Duodenal mucosa (tissue), 2 donors: ENCODE data around the gene DYNLT2.

ENCODE experiments used
- H3K27ac ChIP-seq: one replicate; pipeline ENCODE4 v1.7.0; 2013; ENCODE audit warnings: low read depth, low read length
- H3K27me3 ChIP-seq, 2 donors: one replicate each; pipeline ENCODE4 v1.7.0; 2013; ENCODE audit warnings: low read length in 2 of 2, control low read depth in 1 of 2; ENCODE audit not compliant: insufficient read depth in 2 of 2, control insufficient read depth in 1 of 2
- H3K36me3 ChIP-seq, 2 donors: one replicate each; pipeline ENCODE4 v1.7.0; 2013; ENCODE audit warnings: low read length in 2 of 2, control low read depth in 1 of 2; ENCODE audit not compliant: insufficient read depth in 2 of 2, control insufficient read depth in 1 of 2
- H3K4me1 ChIP-seq, 2 donors: one replicate each; pipeline ENCODE4 v1.7.0; 2013; ENCODE audit warnings: low read length in 2 of 2, control low read depth in 1 of 2; ENCODE audit not compliant: insufficient read depth in 2 of 2, control insufficient read depth in 1 of 2
- H3K4me3 ChIP-seq, 2 donors: one replicate each; pipeline ENCODE4 v1.7.0; 2013; ENCODE audit warnings: low read length in 2 of 2, low read depth in 1 of 2
- H3K9ac ChIP-seq, 2 donors: one replicate each; pipeline ENCODE4 v1.7.0; 2013; ENCODE audit warnings: low read length in 2 of 2, low read depth in 1 of 2
- H3K9me3 ChIP-seq, 2 donors: one replicate each; pipeline ENCODE4 v1.7.0; 2013; ENCODE audit warnings: low read length in 2 of 2, control low read depth in 1 of 2; ENCODE audit not compliant: control insufficient read depth in 1 of 2

The DYNLT2 gene

DNA sequence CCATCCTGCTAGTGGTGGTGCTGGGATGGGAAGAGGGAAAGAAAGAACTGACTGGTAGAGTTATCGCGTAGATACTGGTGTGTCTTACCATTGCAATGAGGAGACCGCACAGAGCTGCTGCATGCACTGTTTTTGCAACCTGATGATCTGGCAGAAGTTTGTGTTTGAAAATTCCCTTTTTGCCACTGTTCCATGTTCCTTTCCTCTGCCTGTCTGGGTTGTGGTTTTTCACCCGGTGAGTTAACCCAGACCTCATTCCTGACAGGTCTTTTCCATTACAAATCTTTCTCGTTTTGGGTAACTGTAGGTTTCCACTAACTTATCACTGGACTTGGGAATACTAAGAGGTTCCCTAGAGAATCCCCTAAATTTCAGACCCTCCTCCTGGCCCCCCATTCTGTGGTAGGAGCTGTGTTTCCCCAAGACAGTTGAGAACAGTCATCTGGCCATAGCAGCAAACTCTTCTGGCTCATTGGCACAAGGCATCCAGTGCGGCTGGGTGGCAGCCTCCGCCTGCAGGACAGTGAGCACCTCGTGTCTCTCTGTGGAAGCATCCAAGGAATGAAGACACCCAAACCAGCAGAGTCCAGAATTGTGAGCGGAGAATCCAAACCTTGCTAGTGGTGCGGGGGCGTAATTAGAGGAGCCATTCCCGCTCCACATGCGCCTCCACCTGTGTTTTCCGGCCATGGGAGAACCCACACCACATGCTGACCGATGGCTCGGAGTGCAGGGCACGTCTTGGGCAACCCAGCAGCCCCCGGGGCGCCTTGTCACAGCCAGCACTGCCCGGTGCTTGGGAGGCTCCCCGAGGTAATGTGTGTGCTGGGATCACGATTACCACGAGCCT is 32.8 kb upstream of the DYNLT2 start:
- Histone ChIP-seq H3K36me3 (peaks cover 6 to 12% of the 10 kb centered on the region in 2 donors), H3K4me3 (no peak overlapping the region), H3K9ac (no peak overlapping the region), H3K4me1 (peaks cover 3 to 4% of the 10 kb centered on the region in 2 donors), H3K27ac (no peak overlapping the region), H3K9me3 (no peaks in the 10 kb centered on the region), H3K27me3 (no peaks in the 10 kb centered on the region)

DNA sequence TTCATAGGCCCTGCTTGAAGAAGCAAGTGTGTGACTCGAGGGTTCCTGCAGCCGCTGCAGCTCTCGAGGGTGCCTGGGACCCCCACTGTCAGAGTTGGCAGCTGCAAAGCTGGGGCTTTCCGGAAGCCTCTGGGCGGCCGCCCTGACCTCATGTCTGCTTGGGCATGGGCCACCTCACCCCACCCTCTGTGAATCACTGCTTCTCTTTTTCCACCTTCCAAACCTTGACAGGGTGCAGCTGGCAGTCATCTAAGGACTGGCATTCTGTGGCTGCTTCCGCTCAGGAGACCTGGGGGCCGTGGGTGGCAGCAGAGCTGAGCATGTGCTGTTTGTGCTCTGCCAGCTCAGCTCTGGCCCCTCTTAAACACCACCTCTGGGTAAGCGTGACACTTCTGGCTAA is 32.0 kb upstream of the DYNLT2 start:
- no peaks in the 10 kb centered on the region for H3K27me3 ChIP-seq
- H3K9ac ChIP-seq: no peak overlapping the region
- no peaks in the 10 kb centered on the region for H3K4me1 ChIP-seq
- H3K9me3 ChIP-seq: no peaks in the 10 kb centered on the region
- H3K4me3 ChIP-seq: no peak overlapping the region
- no peak overlapping the region for H3K27ac ChIP-seq
- H3K36me3 ChIP-seq: peaks cover 6 to 19% of the 10 kb centered on the region in 2 donors

DNA sequence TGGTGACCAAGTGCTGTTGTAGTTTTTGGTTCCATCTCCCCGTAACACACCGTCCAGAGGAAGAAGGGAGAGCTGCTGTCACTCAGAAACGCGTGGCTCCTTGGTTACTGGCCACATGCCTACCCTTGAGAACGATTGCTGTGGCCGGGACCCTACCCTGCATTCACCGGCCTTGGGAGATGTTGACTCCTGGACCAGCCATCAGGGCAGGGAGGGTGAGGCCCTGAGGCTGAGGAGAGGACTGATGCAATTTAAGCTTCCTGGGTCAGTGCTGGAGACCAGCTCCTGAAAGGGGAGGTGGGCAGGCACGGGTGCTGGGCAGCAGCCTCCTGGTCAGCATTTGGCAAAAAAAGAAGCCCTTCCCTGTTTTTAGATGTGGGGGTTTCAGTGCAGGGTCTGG is 31.6 kb upstream of the DYNLT2 start:
- Histone ChIP-seq H3K27me3 (no peaks in the 10 kb centered on the region), H3K4me1 (no peaks in the 10 kb centered on the region), H3K27ac (no peak overlapping the region), H3K36me3 (peaks cover 6 to 19% of the 10 kb centered on the region in 2 donors), H3K4me3 (no peak overlapping the region), H3K9ac (no peak overlapping the region), H3K9me3 (no peaks in the 10 kb centered on the region)

DNA sequence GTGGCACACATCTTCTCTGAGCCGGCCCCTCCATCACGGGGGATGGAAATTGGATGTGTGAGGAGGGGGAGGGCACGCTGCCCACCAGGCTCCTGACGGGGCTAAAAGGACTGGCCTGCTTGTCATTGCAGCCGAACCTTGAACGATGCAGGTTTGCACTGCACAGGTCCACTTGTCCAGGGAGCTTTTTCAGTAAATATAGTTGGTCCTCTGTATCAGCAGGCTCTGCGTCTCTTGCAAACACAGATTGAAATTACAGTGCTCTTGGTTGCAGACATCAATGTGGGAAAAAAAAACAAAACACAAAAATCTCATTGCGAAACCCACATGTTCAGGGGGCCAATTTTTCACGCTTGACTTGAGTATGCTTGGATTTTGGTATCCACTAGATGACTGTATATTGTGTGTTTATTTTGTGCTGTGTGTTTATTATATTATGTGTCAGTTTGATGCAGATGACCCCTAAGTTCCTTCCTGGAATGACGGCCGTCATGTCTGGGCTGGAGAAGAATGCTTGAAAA is 29.3 kb upstream of the DYNLT2 start:
- Histone ChIP-seq H3K4me3 (no peak overlapping the region), H3K36me3 (peaks cover 14 to 36% of the 10 kb centered on the region in 2 donors), H3K27me3 (no peaks in the 10 kb centered on the region), H3K27ac (no peak overlapping the region), H3K9ac (no peak overlapping the region), H3K4me1 (no peaks in the 10 kb centered on the region), H3K9me3 (no peaks in the 10 kb centered on the region)

DNA sequence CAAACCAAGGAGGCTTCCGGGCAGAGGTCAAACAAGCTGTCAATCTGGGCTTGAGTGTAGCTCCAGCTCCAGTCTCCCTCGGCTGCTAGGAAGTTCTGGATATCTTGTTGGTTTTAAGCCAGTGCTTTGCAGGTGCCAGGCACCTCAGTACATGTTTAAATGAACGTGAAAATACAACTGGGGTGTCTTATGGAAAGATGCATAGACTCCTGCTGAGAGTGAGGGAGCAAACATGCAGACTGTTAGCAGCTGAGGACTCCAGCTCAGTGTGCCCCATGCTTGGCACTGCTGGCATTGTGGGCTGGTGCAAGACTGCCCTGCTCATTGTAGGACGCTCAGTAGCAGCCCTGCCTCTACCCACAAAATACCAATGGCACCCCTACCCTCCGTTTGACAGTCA is 28.5 kb upstream of the DYNLT2 start:
- Histone ChIP-seq H3K27ac (no peak overlapping the region), H3K4me3 (no peak overlapping the region), H3K36me3 (peaks cover 14 to 37% of the 10 kb centered on the region in 2 donors), H3K27me3 (no peaks in the 10 kb centered on the region), H3K4me1 (no peaks in the 10 kb centered on the region), H3K9me3 (no peaks in the 10 kb centered on the region), H3K9ac (no peak overlapping the region)

DNA sequence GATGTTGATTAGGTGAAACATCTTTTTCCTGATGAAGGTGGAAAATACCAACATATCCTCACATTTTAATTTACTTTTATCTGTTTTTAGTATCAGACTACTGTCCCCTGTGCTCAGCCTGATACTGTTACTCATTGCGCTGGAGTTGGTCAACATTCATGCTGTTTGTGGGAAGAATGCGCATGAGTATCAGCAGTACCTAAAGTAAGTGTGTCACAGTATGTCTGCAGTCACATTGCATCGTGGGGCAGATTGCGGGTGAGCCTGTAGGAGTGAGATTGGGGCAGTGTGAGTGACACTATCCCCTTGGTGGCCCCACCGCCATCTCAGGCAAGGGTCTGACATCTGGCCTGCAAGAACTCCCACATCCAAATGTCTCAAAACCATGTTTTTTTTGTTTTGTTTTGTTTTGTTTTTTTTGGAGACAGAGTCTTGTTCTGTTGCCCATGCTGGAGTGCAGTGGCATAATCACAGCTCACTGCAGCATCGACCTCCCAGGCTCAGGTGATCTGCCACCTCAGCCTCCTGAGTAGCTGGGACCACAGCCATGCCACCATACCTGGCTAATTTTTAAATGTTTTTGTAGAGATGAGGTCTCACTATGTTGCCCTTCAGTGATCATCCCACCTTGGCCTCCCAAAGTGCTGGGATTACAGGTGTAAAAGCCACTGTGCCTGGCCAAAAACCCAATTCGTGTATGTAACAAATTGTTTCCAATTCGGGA is 27.9 kb upstream of the DYNLT2 start:
- no peaks in the 10 kb centered on the region for H3K27me3 ChIP-seq
- H3K4me3 ChIP-seq: no peak overlapping the region
- H3K27ac ChIP-seq: no peak overlapping the region
- H3K4me1 ChIP-seq: no peaks in the 10 kb centered on the region
- H3K36me3 ChIP-seq: peaks cover 14 to 42% of the 10 kb centered on the region in 2 donors
- H3K9me3 ChIP-seq: no peaks in the 10 kb centered on the region
- H3K9ac ChIP-seq: no peak overlapping the region

DNA sequence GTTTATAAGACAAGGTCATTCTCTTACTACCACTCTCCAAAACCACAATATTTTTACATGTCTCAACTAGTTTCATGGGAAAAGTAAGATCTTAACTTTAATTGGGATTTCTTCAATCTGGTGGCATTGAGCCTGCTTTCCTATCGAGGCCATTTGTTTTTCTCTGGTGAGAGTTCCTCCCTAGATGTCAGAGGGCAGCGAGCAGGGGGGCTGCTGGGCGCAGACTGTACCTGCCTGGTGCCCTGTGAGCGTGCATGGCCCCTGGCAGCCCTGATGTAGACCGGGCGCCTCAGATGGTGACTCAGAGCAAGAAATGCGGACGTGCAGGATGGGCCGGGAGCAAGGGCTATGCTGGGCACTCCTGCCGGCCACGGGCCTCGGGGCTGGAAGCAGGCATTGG is 27.3 kb upstream of the DYNLT2 start:
- Histone ChIP-seq H3K9me3 (no peaks in the 10 kb centered on the region), H3K36me3 (peaks cover 14 to 42% of the 10 kb centered on the region in 2 donors), H3K27ac (no peak overlapping the region), H3K9ac (no peak overlapping the region), H3K4me1 (no peaks in the 10 kb centered on the region), H3K4me3 (no peak overlapping the region), H3K27me3 (no peaks in the 10 kb centered on the region)

DNA sequence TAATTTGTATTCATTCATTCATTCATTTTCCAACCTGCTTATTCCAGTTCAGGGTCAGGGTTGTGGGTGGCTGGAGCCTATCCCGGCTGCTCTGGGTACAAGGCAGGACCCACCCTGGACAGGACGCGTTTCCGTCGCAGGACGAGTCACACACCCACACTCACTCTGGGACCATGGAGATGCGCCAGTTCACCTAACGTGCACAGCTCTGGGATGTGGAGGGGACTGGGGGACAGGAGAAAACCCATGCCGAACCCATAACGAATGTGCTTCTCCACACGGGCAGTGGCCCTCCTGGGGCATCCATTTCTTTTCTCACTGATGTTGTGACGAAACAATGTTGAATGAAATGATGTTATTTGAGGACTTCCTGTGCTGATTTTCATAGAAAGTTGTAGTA is 26.5 kb upstream of the DYNLT2 start:
- Histone ChIP-seq H3K36me3 (peaks cover 13 to 42% of the 10 kb centered on the region in 2 donors), H3K4me3 (no peak overlapping the region), H3K9ac (no peak overlapping the region), H3K4me1 (no peaks in the 10 kb centered on the region), H3K9me3 (no peaks in the 10 kb centered on the region), H3K27me3 (no peaks in the 10 kb centered on the region), H3K27ac (no peak overlapping the region)

DNA sequence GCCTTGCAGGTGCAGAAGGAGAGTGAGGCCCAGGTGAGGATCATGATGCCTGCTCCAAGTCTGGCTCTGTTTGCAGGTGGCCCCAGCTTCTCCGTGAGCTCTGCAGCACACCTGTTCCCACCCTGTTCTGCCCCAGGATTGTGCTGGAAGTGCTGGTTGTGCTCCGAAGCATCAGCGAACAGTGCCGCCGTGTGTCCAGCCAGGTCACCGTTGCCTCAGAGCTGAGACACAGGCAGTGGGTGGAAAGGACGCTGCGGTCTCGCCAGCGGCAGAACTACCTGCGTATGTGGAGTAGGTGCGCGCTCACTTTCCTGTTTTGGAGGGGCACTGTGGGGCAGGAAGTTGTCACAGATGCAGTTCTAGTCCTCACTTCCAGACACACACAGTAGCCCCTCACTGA is 25.0 kb upstream of the DYNLT2 start:
- H3K4me3 ChIP-seq: no peak overlapping the region
- H3K36me3 ChIP-seq: peaks cover 15 to 46% of the 10 kb centered on the region in 2 donors
- H3K27ac ChIP-seq: no peak overlapping the region
- H3K27me3 ChIP-seq: no peaks in the 10 kb centered on the region
- H3K9ac ChIP-seq: no peak overlapping the region
- no peaks in the 10 kb centered on the region for H3K4me1 ChIP-seq
- no peaks in the 10 kb centered on the region for H3K9me3 ChIP-seq

DNA sequence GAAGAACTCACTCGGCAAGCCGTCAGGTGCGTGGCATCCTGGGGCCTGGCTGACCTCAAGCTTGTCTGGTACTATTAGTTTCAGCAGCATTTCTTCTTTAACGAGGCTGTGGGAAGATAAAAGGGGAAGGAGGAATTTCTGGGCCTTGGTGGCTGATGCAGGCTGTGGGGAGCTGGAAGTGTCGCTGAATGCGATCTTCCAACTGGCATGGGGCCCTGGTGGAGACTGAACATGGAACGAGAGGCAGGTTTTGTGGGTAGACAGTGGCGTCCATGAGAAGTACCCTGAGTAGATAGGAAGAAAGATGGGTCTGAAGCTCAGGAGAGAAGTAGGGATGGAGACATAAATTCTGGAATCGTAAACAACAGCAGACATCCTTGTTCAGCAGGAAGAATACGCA is 23.9 kb upstream of the DYNLT2 start:
- Histone ChIP-seq H3K36me3 (peaks cover 15 to 46% of the 10 kb centered on the region in 2 donors), H3K27ac (no peak overlapping the region), H3K9me3 (no peaks in the 10 kb centered on the region)

More for the DNA sequence above, 23.9 kb upstream of the DYNLT2 start:
- Histone ChIP-seq H3K9ac (no peak overlapping the region), H3K27me3 (no peaks in the 10 kb centered on the region), H3K4me1 (no peaks in the 10 kb centered on the region), H3K4me3 (no peak overlapping the region)
